Spinal cord (tissue), 10 donors: ENCODE data around the gene MT4. TPM values are rescaled to one million over a fixed set of nuclear protein-coding genes. Genes with fewer than 3 reads are reported as not detected.

ENCODE experiments used
- DNase-seq, 6 donors: peaks; one replicate each; pipeline versions ENCODE4 v3.0.0 to v3.0.0-alpha.2; 2013 to 2015; ENCODE audit warnings: low spot score in 6 of 6, low read depth in 4 of 6
- H3K27ac ChIP-seq: one replicate; pipeline ENCODE4 v1.5.1; 2013; ENCODE audit warnings: low read depth, low read length, control low read depth
- H3K27me3 ChIP-seq: one replicate; pipeline ENCODE4 v1.6.1; 2013; ENCODE audit warnings: low read length; ENCODE audit not compliant: control insufficient read depth, insufficient read depth
- H3K36me3 ChIP-seq: one replicate; pipeline ENCODE4 v1.6.1; 2013; ENCODE audit warnings: low read length; ENCODE audit not compliant: control insufficient read depth, insufficient read depth
- H3K4me1 ChIP-seq: one replicate; pipeline ENCODE4 v1.6.1; 2013; ENCODE audit warnings: low read length; ENCODE audit not compliant: control insufficient read depth, insufficient read depth
- H3K4me3 ChIP-seq: one replicate; pipeline ENCODE4 v1.5.1; 2013; ENCODE audit warnings: low read depth, low read length, control low read depth
- H3K9me3 ChIP-seq: one replicate; pipeline ENCODE4 v1.6.1; 2013; ENCODE audit warnings: low read length; ENCODE audit not compliant: control insufficient read depth, insufficient read depth
- WGBS: methylation state at CpG from one replicate; pipeline ENCODE4 v1.1.5; 2013; ENCODE audit warnings: missing lambda C conversion rate; ENCODE audit not compliant: insufficient coverage; 5-methylcytosine and 5-hydroxymethylcytosine counted together
- polyA plus RNA-seq, 2 donors: library from polyadenylated mRNA; unstranded; fragments of 120-200 nt; gene quantifications; one replicate each; pipeline ENCODE4 v1.2.1, GENCODE V29; 2013; ENCODE audit not compliant: insufficient read length in 2 of 2
- total RNA-seq, 2 donors: library from RNA; depleted of rRNA in 1 of 2; stranded (reverse); fragments of 120-200 nt in 1 of 2; fragments of >200 nt in 1 of 2; gene quantifications; one replicate each; pipeline versions ENCODE4 v1.2.3 to v1.2.4, GENCODE V29; 2013 to 2014
- donor health status: healthy.

The MT4 gene
- total and polyA plus RNA-seq, 4 donors, result not detected

DNA sequence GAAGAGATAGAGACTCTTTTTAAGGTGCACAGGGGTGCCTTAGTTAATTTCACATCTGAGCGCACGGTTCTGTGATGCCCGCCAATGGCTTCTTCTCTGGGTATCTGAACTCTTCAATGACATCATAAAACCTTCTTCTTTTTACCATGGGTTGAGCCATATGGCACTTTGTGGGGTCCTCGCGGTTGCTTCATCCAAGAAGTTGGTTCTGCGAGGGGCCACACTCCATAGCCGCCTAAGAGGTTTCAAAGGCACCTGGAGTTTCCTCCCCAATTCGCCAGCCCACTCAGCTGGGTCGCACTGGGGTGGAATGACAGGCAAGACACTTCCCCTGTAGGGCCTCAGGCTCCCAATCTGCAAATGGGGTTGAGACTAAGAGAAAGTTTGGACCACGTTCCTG lies 10.4 kb upstream of the MT4 start:
- no peak for DNase-seq
- no peak overlapping the region for H3K27ac ChIP-seq
- 96% methylated on average over 9 of the region's 10 CpGs for WGBS

GRCh38 chr16:56558024-56558747 lies 6.7 kb upstream of the MT4 start:
- H3K36me3 ChIP-seq, result no peaks in the 10 kb centered on the region
- H3K4me3 ChIP-seq, result no peak overlapping the region
- H3K9me3 ChIP-seq, result no peaks in the 10 kb centered on the region
- H3K27me3 ChIP-seq, result no peaks in the 10 kb centered on the region
- H3K27ac ChIP-seq, result peak overlapping the region; percentile 73
- peaks cover 18% of the 10 kb centered on the region for H3K4me1 ChIP-seq
- WGBS, result 44% methylated on average over 7 of the region's 8 CpGs
- DNase-seq, result peak; percentile 63 to 94 (median 73)

More for the DNA sequence above, 10.4 kb upstream of the MT4 start:
- no peak overlapping the region for H3K4me3 ChIP-seq
- peaks cover 37% of the 10 kb centered on the region for H3K4me1 ChIP-seq
- H3K9me3 ChIP-seq, result no peaks in the 10 kb centered on the region
- H3K36me3 ChIP-seq, result no peaks in the 10 kb centered on the region
- H3K27me3 ChIP-seq, result no peaks in the 10 kb centered on the region

DNA sequence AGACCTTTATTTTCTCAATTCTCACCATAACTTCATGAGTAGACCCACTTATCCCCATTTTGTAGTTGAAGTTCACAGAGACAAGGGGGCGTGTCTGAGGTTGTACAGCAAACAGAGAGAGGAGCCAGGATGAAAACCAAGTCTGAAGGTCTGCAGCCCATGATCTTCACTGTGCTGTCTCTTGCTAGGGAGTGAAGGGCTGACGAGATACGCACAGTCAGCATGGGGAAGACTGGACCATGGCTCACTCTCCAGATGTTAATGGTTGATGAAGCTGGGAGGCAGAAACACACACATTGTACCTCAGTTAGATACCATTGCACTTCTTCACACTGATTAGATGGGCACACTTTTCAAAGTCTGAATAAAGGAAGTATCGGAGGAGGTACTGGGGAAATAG lies 5.8 kb upstream of the MT4 start:
- DNase-seq, result no peak
- WGBS, result 100% methylated on average over 1 of the region's 4 CpGs
- Histone ChIP-seq H3K27me3 (no peaks in the 10 kb centered on the region), H3K9me3 (no peaks in the 10 kb centered on the region), H3K36me3 (no peaks in the 10 kb centered on the region), H3K4me3 (no peak overlapping the region), H3K27ac (no peak overlapping the region), H3K4me1 (peaks cover 15% of the 10 kb centered on the region)

- H3K4me3 ChIP-seq, result no peak overlapping the region
- DNase-seq, result no peak
- H3K27me3 ChIP-seq, result no peaks in the 10 kb centered on the region
- H3K4me1 ChIP-seq, result peaks cover 15% of the 10 kb centered on the region
- H3K27ac ChIP-seq, result no peak overlapping the region
- H3K9me3 ChIP-seq, result no peaks in the 10 kb centered on the region
- no peaks in the 10 kb centered on the region for H3K36me3 ChIP-seq
- WGBS, result 75% methylated on average over 1 of the region's 1 CpG
Observed at GRCh38 chr16:56560447-56560846, 4.4 kb upstream of the MT4 start.

DNA sequence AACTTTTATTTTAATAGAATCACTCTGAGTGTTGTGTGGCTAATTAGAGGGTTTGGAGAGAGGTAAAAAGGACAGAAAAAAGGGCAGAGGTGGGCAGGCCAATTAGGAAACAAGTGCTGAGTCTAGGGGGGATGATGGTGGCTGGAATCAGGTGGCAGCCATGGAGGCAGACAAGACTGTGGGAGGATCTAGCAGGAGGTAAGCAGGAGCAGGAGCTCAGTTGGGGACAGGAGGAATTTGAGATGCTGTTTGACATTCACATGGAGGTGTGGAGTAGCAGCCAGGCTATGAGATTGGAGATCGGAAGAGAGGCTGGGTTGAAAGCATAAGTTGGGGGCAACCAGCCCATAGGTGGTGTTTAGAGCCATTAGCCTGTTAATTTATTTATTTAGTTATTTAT lies 3.7 kb upstream of the MT4 start:
- Histone ChIP-seq H3K4me3 (no peak overlapping the region), H3K27ac (no peak overlapping the region), H3K4me1 (peaks cover 15% of the 10 kb centered on the region), H3K27me3 (no peaks in the 10 kb centered on the region), H3K36me3 (no peaks in the 10 kb centered on the region), H3K9me3 (no peaks in the 10 kb centered on the region)
- no CpG with 5 or more reads among the region's 1 CpG for WGBS
- DNase-seq, result no peak

- H3K27ac ChIP-seq, result no peak overlapping the region
- H3K4me3 ChIP-seq, result no peak overlapping the region
- no CpG with 5 or more reads among the region's 1 CpG for WGBS
- no peaks in the 10 kb centered on the region for H3K27me3 ChIP-seq
- no peaks in the 10 kb centered on the region for H3K36me3 ChIP-seq
- DNase-seq, result no peak
- no peaks in the 10 kb centered on the region for H3K4me1 ChIP-seq
- no peaks in the 10 kb centered on the region for H3K9me3 ChIP-seq
Observed at GRCh38 chr16:56569971-56570370, 5.1 kb downstream of the MT4 start.

DNA sequence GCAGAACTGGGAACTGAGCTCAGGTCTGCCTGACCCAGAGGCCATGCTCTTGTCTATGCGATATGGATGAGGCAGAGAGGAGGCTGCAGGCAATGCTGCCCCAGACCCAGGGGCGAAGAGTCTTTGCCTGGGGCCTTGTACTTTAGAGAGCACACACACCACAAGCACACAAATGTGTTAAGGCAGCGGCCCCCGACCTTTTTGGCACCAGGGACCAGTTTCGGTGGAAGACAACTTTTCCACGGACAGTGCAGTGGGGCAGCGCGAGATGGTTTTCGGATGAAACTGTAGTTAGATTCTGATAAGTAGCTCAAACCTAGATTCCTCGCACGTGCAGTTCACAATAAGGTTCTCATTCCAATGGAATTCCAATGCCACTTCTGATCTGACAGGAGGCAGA lies 6.7 kb downstream of the MT4 start:
- DNase-seq, result no peak
- no peaks in the 10 kb centered on the region for H3K9me3 ChIP-seq
- no peak overlapping the region for H3K4me3 ChIP-seq
- no peaks in the 10 kb centered on the region for H3K27me3 ChIP-seq
- H3K36me3 ChIP-seq, result no peaks in the 10 kb centered on the region
- H3K4me1 ChIP-seq, result no peaks in the 10 kb centered on the region
- H3K27ac ChIP-seq, result no peak overlapping the region
- WGBS, result 92% methylated on average over 10 of the region's 11 CpGs

DNA sequence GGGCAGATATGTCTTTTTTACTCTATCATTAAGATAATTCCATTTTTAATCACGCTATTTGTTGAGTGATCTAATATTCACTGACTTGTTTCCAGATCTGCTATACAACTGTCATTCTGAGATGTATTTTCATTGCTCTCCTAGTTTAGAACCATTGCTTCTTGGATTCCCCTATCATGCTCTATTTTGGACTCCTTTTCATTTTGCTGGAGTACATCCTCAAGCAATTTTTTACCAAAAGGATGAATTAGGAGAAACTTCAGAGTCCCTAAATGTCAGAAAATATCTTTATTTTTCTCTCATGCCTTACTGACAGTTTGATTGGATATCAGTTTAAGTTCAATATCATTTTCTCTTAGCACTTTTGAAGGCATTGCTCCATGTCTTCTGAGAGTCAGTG lies 9.8 kb downstream of the MT4 start:
- H3K27me3 ChIP-seq, result no peaks in the 10 kb centered on the region

GRCh38 chr16:56576585-56577299 lies 11.9 kb downstream of the MT4 start:
- DNase-seq, result no peak
- H3K36me3 ChIP-seq, result no peaks in the 10 kb centered on the region
- H3K4me3 ChIP-seq, result no peak overlapping the region
- no peaks in the 10 kb centered on the region for H3K9me3 ChIP-seq
- no peaks in the 10 kb centered on the region for H3K27me3 ChIP-seq
- H3K27ac ChIP-seq, result no peak overlapping the region
- WGBS, result 41% methylated on average over 7 of the region's 8 CpGs
- no peaks in the 10 kb centered on the region for H3K4me1 ChIP-seq

More for the DNA sequence above, 9.8 kb downstream of the MT4 start:
- Histone ChIP-seq H3K36me3 (no peaks in the 10 kb centered on the region), H3K4me1 (no peaks in the 10 kb centered on the region), H3K27ac (no peak overlapping the region), H3K4me3 (no peak overlapping the region), H3K9me3 (no peaks in the 10 kb centered on the region)
- DNase-seq, result no peak
- WGBS, result no CpG with 5 or more reads among the region's 1 CpG

GRCh38 chr16:56577300-56577625 lies 12.4 kb downstream of the MT4 start:
- H3K27me3 ChIP-seq, result no peaks in the 10 kb centered on the region
- no peak for DNase-seq
- H3K27ac ChIP-seq, result no peak overlapping the region
- WGBS, result 20% methylated on average over 1 of the region's 4 CpGs
- H3K4me3 ChIP-seq, result no peak overlapping the region
- no peaks in the 10 kb centered on the region for H3K9me3 ChIP-seq
- H3K4me1 ChIP-seq, result no peaks in the 10 kb centered on the region
- no peaks in the 10 kb centered on the region for H3K36me3 ChIP-seq
